HepG2 (cell line): ENCODE results near the gene REPS2. TPM values are rescaled to one million over a fixed set of nuclear protein-coding genes. Genes with fewer than 3 reads are reported as not detected.

ENCODE experiments used
- ATAC-seq: fragments of 200-7000 bp; cut with Tn5 transposase; 3 replicates; pipeline ENCODE4 v1.9.1; 2020; ENCODE audit warnings: mild to moderate bottlenecking, moderate library complexity
- BruUV-seq: library from RNA; stranded (reverse); fragments of 400-500 nt; replicated peaks from 2 replicates; lab custom pipeline; 2021; lab: Mats Ljungman, UMichigan
- CTCF ChIA-PET: fragments of 300-600 bp; formaldehyde crosslinking; extraction: SDS; loops from one replicate; lab custom pipeline; 2021; ENCODE audit warnings: low total read pairs, inconsistent platforms, low intra/inter-chr PET ratio; lab: Yijun Ruan, JAX
- POLR2A ChIA-PET: fragments of 350-600 bp; sonication (Branson Sonifier 250); formaldehyde crosslinking; loops from one replicate; lab custom pipeline; 2020; ENCODE audit warnings: antibody characterized with exemption, inconsistent platforms; lab: Yijun Ruan, JAX
- DNase-seq: peaks from one replicate; pipeline ENCODE4 v3.0.0-alpha.2; 2015; ENCODE audit warnings: low spot score
- FAIRE-seq: peaks from 3 replicates; lab custom pipeline; 2011; peaks lifted over from hg19 to GRCh38; lab: Jason Lieb, UNC
- H2AFZ ChIP-seq: one replicate; pipeline ENCODE4 v1.6.1; 2011; ENCODE audit warnings: low read length, inconsistent platforms
- H3K27ac ChIP-seq: fragments of 300-600 bp; 3 replicates; pipeline ENCODE4 v1.8.0; 2011; ENCODE audit warnings: mixed run types, mild to moderate bottlenecking, mixed read lengths, low read length, inconsistent platforms; ENCODE audit not compliant: insufficient read depth; ENCODE audit errors: extremely low read length
- H3K27me3 ChIP-seq, 2 experiments: fragments of 200-600 bp in 1 of 2; 2 replicates in 1 of 2; 3 replicates in 1 of 2; pipeline versions ENCODE4 v1.6.0 to v1.8.0; 2011; ENCODE audit warnings: low read length in 2 of 2, mild to moderate bottlenecking in 2 of 2, moderate library complexity in 2 of 2, inconsistent platforms in 1 of 2; ENCODE audit not compliant: insufficient read depth in 2 of 2, control insufficient read depth in 1 of 2
- H3K36me3 ChIP-seq, 2 experiments: fragments of 200-600 bp in 1 of 2; replicated peaks in 1 of 2; 2 replicates in 1 of 2; 3 replicates in 1 of 2; pipeline versions ENCODE4 v1.5.1 to v1.8.0; 2011; ENCODE audit warnings: low read length in 2 of 2, inconsistent platforms in 1 of 2; ENCODE audit not compliant: insufficient read depth in 2 of 2, control insufficient read depth in 1 of 2
- H3K4me1 ChIP-seq: 2 replicates; pipeline ENCODE4 v1.5.1; 2012; ENCODE audit warnings: low read length, inconsistent platforms; ENCODE audit not compliant: insufficient read depth
- H3K4me2 ChIP-seq: 2 replicates; pipeline ENCODE4 v1.6.0; 2011; ENCODE audit warnings: low read depth, low read length, inconsistent platforms
- H3K4me3 ChIP-seq, 3 experiments: fragments of 200-600 bp in 1 of 3; sonication (generic), shearing (Covaris generic) in 1 of 3; replicated peaks in 1 of 3; 2 replicates each; pipeline ENCODE4 v1.5.1; 2011 to 2016; ENCODE audit warnings: low read length in 3 of 3, inconsistent platforms in 2 of 3, low read depth in 2 of 3, mild to moderate bottlenecking in 2 of 3, control low read depth in 1 of 3, mixed read lengths in 1 of 3; ENCODE audit not compliant: insufficient read depth in 1 of 3
- H3K79me2 ChIP-seq: one replicate; pipeline ENCODE4 v1.6.1; 2011; ENCODE audit warnings: low read length, inconsistent platforms; ENCODE audit not compliant: insufficient read depth
- H3K9ac ChIP-seq: 2 replicates; pipeline ENCODE4 v1.6.0; 2011; ENCODE audit warnings: mild to moderate bottlenecking, low read depth, low read length, inconsistent platforms; ENCODE audit not compliant: insufficient read depth
- H3K9me3 ChIP-seq: 2 replicates; pipeline ENCODE4 v1.5.1; 2012; ENCODE audit warnings: mild to moderate bottlenecking, low read length
- H4K20me1 ChIP-seq: 2 replicates; pipeline ENCODE4 v1.6.0; 2011; ENCODE audit warnings: inconsistent platforms, mild to moderate bottlenecking, low read length, moderate library complexity; ENCODE audit not compliant: insufficient read depth
- CBX1 ChIP-seq: IDR thresholded peaks from one replicate; pipeline ENCODE4 v1.6.1; 2016; ENCODE audit warnings: antibody characterized with exemption, low read depth
- ELF3 ChIP-seq: IDR thresholded peaks from 2 replicates; pipeline ENCODE4 v1.6.1; 2016; ENCODE audit warnings: missing genetic modification reagents, missing compliant biosample characterization
- HES4 ChIP-seq: sonication (generic); formaldehyde crosslinking; IDR thresholded peaks from 2 replicates; pipeline ENCODE4 v1.9.0; 2021; ENCODE audit warnings: mild to moderate bottlenecking, missing genetic modification reagents, borderline replicate concordance
- IKZF1 ChIP-seq: fragments of 450-650 bp; IDR thresholded peaks from 2 replicates; pipeline ENCODE4 v1.7.1; 2016
- JUNB ChIP-seq: sonication (generic); formaldehyde crosslinking; IDR thresholded peaks from 2 replicates; pipeline ENCODE4 v1.8.0; 2022; ENCODE audit warnings: missing genetic modification reagents, mild to moderate bottlenecking, borderline replicate concordance
- NFKB2 ChIP-seq: sonication (generic); formaldehyde crosslinking; IDR thresholded peaks from 2 replicates; pipeline ENCODE4 v1.4.0; 2020; ENCODE audit warnings: missing genetic modification reagents, borderline replicate concordance
- REXO4 ChIP-seq: sonication (generic); formaldehyde crosslinking; IDR thresholded peaks from 2 replicates; pipeline ENCODE4 v1.8.0; 2022; ENCODE audit warnings: missing genetic modification reagents, mild to moderate bottlenecking, borderline replicate concordance
- SNAPC5 ChIP-seq: sonication (generic); formaldehyde crosslinking; IDR thresholded peaks from 2 replicates; pipeline ENCODE4 v1.8.1; 2023; ENCODE audit warnings: mild to moderate bottlenecking, missing genetic modification reagents, borderline replicate concordance
- SRSF9 ChIP-seq: fragments of 200-400 bp; formaldehyde crosslinking; IDR thresholded peaks from 2 replicates; pipeline ENCODE4 v1.6.1; 2018; ENCODE audit warnings: borderline replicate concordance, mild to moderate bottlenecking, low read depth, low read length; ENCODE audit not compliant: insufficient read depth, poor library complexity, severe bottlenecking
- SUZ12 ChIP-seq: fragments of 150-350 bp; IDR thresholded peaks from 2 replicates; pipeline ENCODE4 v1.6.1; 2014; ENCODE audit warnings: low read depth, low read length
- ZBTB7A ChIP-seq: sonication (generic); formaldehyde crosslinking; IDR thresholded peaks from 2 replicates; pipeline ENCODE4 v1.8.0; 2022; ENCODE audit warnings: mild to moderate bottlenecking, missing genetic modification reagents
- ZMAT3 ChIP-seq: sonication (generic); formaldehyde crosslinking; conservative IDR thresholded peaks from 2 replicates; pipeline ENCODE4 v1.7.0; 2021; ENCODE audit warnings: missing genetic modification reagents
- ZNF557 ChIP-seq: sonication (generic); formaldehyde crosslinking; IDR thresholded peaks from 2 replicates; pipeline ENCODE4 v1.4.0; 2020; ENCODE audit warnings: missing genetic modification reagents
- ZNF777 ChIP-seq: sonication (generic); formaldehyde crosslinking; IDR thresholded peaks from 2 replicates; pipeline ENCODE4 v1.4.0; 2020; ENCODE audit warnings: missing genetic modification reagents
- ZSCAN25 ChIP-seq: sonication (generic); formaldehyde crosslinking; IDR thresholded peaks from 2 replicates; pipeline ENCODE4 v1.8.0; 2022; ENCODE audit warnings: mild to moderate bottlenecking, missing genetic modification reagents
- in situ Hi-C: cut with HindIII; loops from 2 replicates; pipeline ENCODE4 v1.10.0; 2017; ENCODE audit warnings: low pct_unique_long_range_greater_than_20kb; ENCODE audit not compliant: extremely low pct_ligation_motif_present
- intact Hi-C: fragments of 100-400 bp; cut with micrococcal nuclease; formaldehyde crosslinking; loops from one replicate; pipeline ENCODE4 v1.10.0; 2022; ENCODE audit not compliant: unreplicated experiment
- polyA plus RNA-seq, 8 experiments: library from polyadenylated mRNA; depleted of rRNA in 3 of 8; stranded (reverse) in 7 of 8; unstranded in 1 of 8; fragments of >200 nt; fragmentation: Illumina TruSeq in 4 of 8; extraction: Trizol in 4 of 8; gene quantifications; 2 replicates each; pipeline versions ENCODE4 v1.2.1 to v1.2.3, GENCODE V29; 2011 to 2016; ENCODE audit warnings: low read depth in 4 of 8, missing spikeins in 1 of 8, mixed read lengths in 1 of 8; ENCODE audit not compliant: insufficient read depth in 1 of 8
- total RNA-seq, 5 experiments: library from RNA; depleted of rRNA; stranded (reverse); fragments of >200 nt; fragmentation: Illumina TruSeq; extraction: Trizol; gene quantifications; 2 replicates each; pipeline ENCODE4 v1.2.3, GENCODE V29; 2016; ENCODE audit warnings: low read depth in 1 of 5
- TF ChIP-seq, protein P1 (sequence below): sonication (generic); formaldehyde crosslinking; IDR thresholded peaks from 2 replicates; pipeline ENCODE4 v1.5.1; 2020; ENCODE audit warnings: mild to moderate bottlenecking, missing genetic modification reagents, borderline replicate concordance
- TF ChIP-seq, protein P2 (sequence below): sonication (generic); formaldehyde crosslinking; IDR thresholded peaks from 2 replicates; pipeline ENCODE4 v1.5.1; 2020; ENCODE audit warnings: missing genetic modification reagents, mild to moderate bottlenecking, borderline replicate concordance

The REPS2 gene
- total and polyA plus RNA-seq, 2 of the 13 experiments (the other 11 are each of a cell fraction or from before 2014, with no cell fraction given): 0.05 to 0.58 TPM

DNA sequence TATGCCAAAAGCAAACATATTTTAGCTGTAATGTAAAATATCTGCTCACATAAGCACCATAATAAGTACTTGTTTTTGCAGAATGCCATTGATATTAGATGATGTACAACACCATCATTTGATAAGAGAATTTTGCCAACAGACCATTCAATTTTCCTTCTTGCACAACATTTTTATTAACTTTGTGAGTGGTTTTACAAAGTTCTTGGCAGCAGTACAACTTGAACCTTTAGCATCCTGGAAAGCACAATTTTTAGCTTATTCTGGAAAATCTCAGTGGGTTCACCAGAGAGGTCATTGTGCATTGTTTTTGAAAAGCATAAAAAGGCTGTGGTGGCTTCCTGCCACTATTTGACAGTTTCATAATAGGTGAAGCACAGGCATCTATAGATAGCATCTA is 26.4 kb upstream of the REPS2 start:
- Histone ChIP-seq H3K4me1 (no peaks in the 10 kb centered on the region), H3K36me3 (no peaks in the 10 kb centered on the region), H3K79me2 (no peaks in the 10 kb centered on the region), H2AFZ (no peak overlapping the region), H3K9me3 (no peaks in the 10 kb centered on the region), H3K4me3 (no peak overlapping the region), H3K27me3 (no peaks in the 10 kb centered on the region), H4K20me1 (no peaks in the 10 kb centered on the region), H3K9ac (no peak overlapping the region), H3K27ac (no peak overlapping the region), H3K4me2 (no peak overlapping the region)
- CTCF ChIA-PET: no interaction called here
- FAIRE-seq (no peak), ATAC-seq (no peak), DNase-seq (no peak)
- in situ Hi-C loops (no loop called here), intact Hi-C loops (no loop called here)
- TF ChIP-seq IKZF1: no peak
- no peak for TF ChIP-seq SRSF9
- TF ChIP-seq JUNB (CRISPR knock-in tag): no peak
- TF ChIP-seq SNAPC5 (CRISPR knock-in tag): no peak
- TF ChIP-seq, protein P1, sequence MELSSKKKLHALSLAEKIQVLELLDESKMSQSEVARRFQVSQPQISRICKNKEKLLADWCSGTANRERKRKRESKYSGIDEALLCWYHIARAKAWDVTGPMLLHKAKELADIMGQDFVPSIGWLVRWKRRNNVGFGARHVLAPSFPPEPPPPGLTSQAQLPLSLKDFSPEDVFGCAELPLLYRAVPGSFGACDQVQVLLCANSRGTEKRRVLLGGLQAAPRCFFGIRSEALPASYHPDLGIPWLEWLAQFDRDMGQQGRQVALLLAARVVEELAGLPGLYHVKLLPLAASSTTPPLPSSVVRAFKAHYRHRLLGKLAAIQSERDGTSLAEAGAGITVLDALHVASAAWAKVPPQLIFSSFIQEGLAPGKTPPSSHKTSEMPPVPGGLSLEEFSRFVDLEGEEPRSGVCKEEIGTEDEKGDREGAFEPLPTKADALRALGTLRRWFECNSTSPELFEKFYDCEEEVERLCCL (CRISPR knock-in tag): no peak
- TF ChIP-seq ELF3 (CRISPR knock-in tag): no peak
- TF ChIP-seq, protein P2, sequence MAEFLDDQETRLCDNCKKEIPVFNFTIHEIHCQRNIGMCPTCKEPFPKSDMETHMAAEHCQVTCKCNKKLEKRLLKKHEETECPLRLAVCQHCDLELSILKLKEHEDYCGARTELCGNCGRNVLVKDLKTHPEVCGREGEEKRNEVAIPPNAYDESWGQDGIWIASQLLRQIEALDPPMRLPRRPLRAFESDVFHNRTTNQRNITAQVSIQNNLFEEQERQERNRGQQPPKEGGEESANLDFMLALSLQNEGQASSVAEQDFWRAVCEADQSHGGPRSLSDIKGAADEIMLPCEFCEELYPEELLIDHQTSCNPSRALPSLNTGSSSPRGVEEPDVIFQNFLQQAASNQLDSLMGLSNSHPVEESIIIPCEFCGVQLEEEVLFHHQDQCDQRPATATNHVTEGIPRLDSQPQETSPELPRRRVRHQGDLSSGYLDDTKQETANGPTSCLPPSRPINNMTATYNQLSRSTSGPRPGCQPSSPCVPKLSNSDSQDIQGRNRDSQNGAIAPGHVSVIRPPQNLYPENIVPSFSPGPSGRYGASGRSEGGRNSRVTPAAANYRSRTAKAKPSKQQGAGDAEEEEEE (CRISPR knock-in tag): no peak
- no peak for TF ChIP-seq ZSCAN25 (CRISPR knock-in tag)
- TF ChIP-seq SUZ12: no peak
- no peak for TF ChIP-seq NFKB2 (CRISPR knock-in tag)
- TF ChIP-seq CBX1: no peak
- no peak for TF ChIP-seq HES4 (CRISPR knock-in tag)
- no peak for TF ChIP-seq ZNF557
- TF ChIP-seq ZNF777 (CRISPR knock-in tag): no peak
- no peak for TF ChIP-seq ZBTB7A (CRISPR knock-in tag)
- no peak for TF ChIP-seq ZMAT3
- TF ChIP-seq REXO4 (CRISPR knock-in tag): no peak
- no TSS peak for BruUV-seq
- POLR2A ChIA-PET: no interaction called here
